ENCODE results near the gene APOL4.

GRCh38 chr22:36182857-36183256 lies 18.8 kb downstream of the APOL4 start:
- TF ChIP-seq CTCF (IDR thresholded peaks at IDR 0.05) = no peak
- no peak for TF ChIP-seq EZH2 (IDR thresholded peaks at IDR 0.05; ENCODE audit: borderline replicate concordance, insufficient read depth, low read depth, low read length, poor library complexity, severe bottlenecking)
